ENCODE data around the gene B3GNT8. TPM values are rescaled to one million over a fixed set of nuclear protein-coding genes. Genes with fewer than 3 reads are reported as not detected.

The B3GNT8 gene
- total and polyA plus RNA-seq, 2 of the 8 experiments (the other 6 are each of a cell fraction or from before 2014, with no cell fraction given): 0.67 to 0.86 TPM

DNA sequence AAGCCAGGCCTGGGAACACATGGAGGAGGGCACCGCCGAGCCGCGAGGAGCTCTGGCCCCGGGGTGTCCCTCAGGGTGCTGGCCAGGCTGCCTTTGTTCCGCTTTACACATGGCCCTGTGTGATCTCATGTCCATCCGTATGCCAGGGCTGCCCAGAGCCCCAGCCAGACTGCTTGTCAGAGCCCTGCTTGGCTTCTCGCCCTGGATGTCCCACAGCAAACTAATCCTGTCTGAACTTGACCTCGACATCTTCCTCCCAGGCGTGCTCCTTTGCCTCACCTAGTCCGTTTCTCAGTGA lies 15.3 kb downstream of the B3GNT8 start:
- Histone ChIP-seq H3K9ac (replicated peaks in 1 of 4; ENCODE audit: extremely low read depth in 1 of 4, low read depth in 3 of 4, low read length in 3 of 4) (no peak overlapping the region), H3K9me3 (ENCODE audit: insufficient read depth in 2 of 2, low read depth in 1 of 2, low read length in 1 of 2) (no peaks in the 10 kb centered on the region), H3K14ac (ENCODE audit: insufficient read length) (no peak overlapping the region), H3K27me3 (replicated peaks in 1 of 4; ENCODE audit: control insufficient read depth in 3 of 4, extremely low read depth in 1 of 4, insufficient read depth in 3 of 4, low read length in 3 of 4) (no peaks in the 10 kb centered on the region; a peak in 1 of 7 replicates), H4K91ac (replicated peaks; ENCODE audit: insufficient read length, low read length) (no peak overlapping the region), H3K18ac (ENCODE audit: extremely low read depth, low read length) (no peak overlapping the region), H3K79me2 (ENCODE audit: control insufficient read depth in 1 of 2, insufficient read depth in 2 of 2, low read length in 2 of 2) (no peaks in the 10 kb centered on the region), H3K36me3 (ENCODE audit: control insufficient read depth in 2 of 4, insufficient read depth in 4 of 4, low read length in 3 of 4) (peaks cover 2 to 9% (median 4%) of the 10 kb centered on the region in 4 experiments; a peak in 4 of 8 replicates), H3K79me1 (ENCODE audit: low read depth, low read length) (no peaks in the 10 kb centered on the region), H3K27ac (ENCODE audit: low read depth, low read length) (no peak overlapping the region), H2BK120ac (replicated peaks; ENCODE audit: low read depth, low read length) (no peak overlapping the region), H2AFZ (ENCODE audit: low read length) (no peak overlapping the region), H2BK15ac (ENCODE audit: low read length) (no peak overlapping the region), H2BK12ac (ENCODE audit: low read depth, low read length) (no peak overlapping the region), H4K20me1 (replicated peaks in 1 of 2; ENCODE audit: control insufficient read depth in 1 of 2, insufficient read depth in 2 of 2, low read length in 2 of 2) (peaks cover 0 to 5% of the 10 kb centered on the region in 2 experiments), H3K56ac (replicated peaks; ENCODE audit: insufficient read length, low read depth, low read length) (no peak overlapping the region), H3K4me3 (ENCODE audit: extremely low read depth in 1 of 4, insufficient read depth in 2 of 4, low read depth in 3 of 4, low read length in 4 of 4) (no peak overlapping the region), H3K4me1 (replicated peaks in 1 of 4; ENCODE audit: control insufficient read depth in 3 of 4, insufficient read depth in 4 of 4, low read length in 3 of 4) (peaks cover 0 to 5% (median 1%) of the 10 kb centered on the region in 4 experiments; a peak in 5 of 7 replicates), H3K23me2 (ENCODE audit: low read depth, low read length) (no peaks in the 10 kb centered on the region), H4K8ac (ENCODE audit: extremely low read depth, insufficient read depth, low read length) (no peak overlapping the region), H2AK5ac (ENCODE audit: low read depth, low read length) (no peak overlapping the region), H3K4ac (replicated peaks; ENCODE audit: insufficient read length, low read depth, low read length) (no peak overlapping the region), H4K5ac (ENCODE audit: insufficient read length, low read depth, low read length) (no peak overlapping the region), H3K4me2 (ENCODE audit: insufficient read depth in 1 of 2, low read depth in 2 of 2, low read length in 2 of 2) (no peak overlapping the region), H2BK20ac (ENCODE audit: low read length) (no peak overlapping the region), H3K23ac (ENCODE audit: insufficient read length) (no peak overlapping the region), H2BK5ac (ENCODE audit: low read depth, low read length) (no peak overlapping the region)
- ChIA-PET POLR2A (ENCODE audit: partially characterized antibody) (interaction anchor here (1.6 kb wide), 1 partner anchor 17 kb away, joined by 5 read pairs; no protein-coding TSS in a partner anchor), CTCF (ENCODE audit: partially characterized antibody) (interaction anchor here (1.0 to 1.3 kb wide), 2 partner anchors 19 to 33 kb away, joined by 3 to 4 read pairs; no protein-coding TSS in a partner anchor)
- 77% methylated on average over 11 of the region's 11 CpGs; no CpG with 5 or more reads in 1 of the 2 experiments for WGBS, 2 experiments (ENCODE audit: extremely low coverage in 1 of 2, insufficient coverage in 1 of 2, insufficient read length in 1 of 2, insufficient replicate concordance in 2 of 2, low coverage in 1 of 2, low lambda C conversion rate in 2 of 2, missing lambda C conversion rate in 1 of 2)
- no peak for FAIRE-seq
- TF ChIP-seq SP4 (IDR thresholded peaks at IDR 0.05; ENCODE audit: low read length) (no peak), NRF1 (IDR thresholded peaks at IDR 0.05; ENCODE audit: low read depth, low read length) (no peak)
- no peak for DNase-seq (ENCODE audit: low read depth in 1 of 2, low spot score in 2 of 2)

Data from H1 (cell line).